HEK293 (cell line): ENCODE data around the gene ELAVL2.

Experiments
- IKZF3 ChIP-seq: fragments of 450-650 bp; IDR thresholded peaks from 2 replicates; pipeline ENCODE4 v1.5.0; 2018; ENCODE audit warnings: missing biosample characterization, mild to moderate bottlenecking, missing genetic modification characterization, moderate library complexity
- PRDM1 ChIP-seq: fragments of 450-650 bp; formaldehyde crosslinking; IDR thresholded peaks from 2 replicates; pipeline ENCODE4; 2016; ENCODE audit warnings: missing biosample characterization, missing genetic modification characterization
- SALL2 ChIP-seq: fragments of 450-650 bp; formaldehyde crosslinking; IDR thresholded peaks from 2 replicates; pipeline ENCODE4 v1.5.0; 2017; ENCODE audit warnings: missing biosample characterization, mild to moderate bottlenecking, missing genetic modification characterization, borderline replicate concordance
- ZNF138 ChIP-seq: fragments of 450-650 bp; formaldehyde crosslinking; IDR thresholded peaks from 2 replicates; pipeline ENCODE4 v1.5.1; 2016; ENCODE audit warnings: missing biosample characterization, missing genetic modification characterization, borderline replicate concordance
- TF ChIP-seq, protein P1 (sequence below): fragments of 450-650 bp; formaldehyde crosslinking; IDR thresholded peaks from 2 replicates; pipeline ENCODE4 v1.5.1; 2016; ENCODE audit warnings: missing biosample characterization, missing genetic modification characterization
- TF ChIP-seq, protein P2 (sequence below): fragments of 450-650 bp; formaldehyde crosslinking; IDR thresholded peaks from 2 replicates; pipeline ENCODE4 v1.5.1; 2016; ENCODE audit warnings: missing biosample characterization, missing genetic modification characterization
- TF ChIP-seq, protein P3 (sequence below): fragments of 450-650 bp; formaldehyde crosslinking; IDR thresholded peaks from 2 replicates; pipeline ENCODE4 v1.5.1; 2016; ENCODE audit warnings: missing biosample characterization, missing genetic modification characterization
- TF ChIP-seq, protein P4 (sequence below): fragments of 450-650 bp; formaldehyde crosslinking; IDR thresholded peaks from 2 replicates; pipeline ENCODE4 v1.5.1; 2016; ENCODE audit warnings: missing biosample characterization, missing genetic modification characterization
- TF ChIP-seq, protein P5 (sequence below): fragments of 450-650 bp; formaldehyde crosslinking; IDR thresholded peaks from 2 replicates; pipeline ENCODE4 v1.5.1; 2017; ENCODE audit warnings: missing biosample characterization, missing genetic modification characterization

DNA sequence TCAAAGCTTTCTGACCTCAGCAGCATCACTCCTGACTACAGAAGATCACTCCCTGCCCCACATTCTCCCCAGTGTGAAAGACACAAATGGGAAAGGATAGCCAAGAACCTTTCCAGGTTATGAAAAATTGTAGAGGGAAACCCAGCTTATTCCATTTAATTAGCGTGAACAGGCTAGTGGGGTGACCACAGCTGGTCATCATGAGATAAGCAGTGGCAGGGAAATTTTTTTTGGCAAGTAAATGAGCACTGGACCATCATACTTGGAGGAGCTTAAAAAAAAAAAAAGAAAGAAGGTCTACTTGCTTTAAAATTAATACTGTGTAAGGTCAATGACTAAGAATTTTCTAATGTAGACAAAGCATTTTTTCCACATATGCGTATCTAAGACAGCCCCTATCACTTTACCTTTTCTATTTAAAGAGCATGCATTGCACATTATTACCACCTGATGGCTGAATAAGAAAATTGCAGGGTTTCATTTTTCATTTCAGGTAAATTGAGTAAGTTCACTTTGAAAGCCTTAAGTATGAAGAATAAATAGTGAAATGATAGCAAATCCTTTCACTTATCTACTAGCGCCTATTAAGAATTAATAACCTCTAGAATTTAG, 123.6 kb downstream of the ELAVL2 start:
- TF ChIP-seq, protein P1, sequence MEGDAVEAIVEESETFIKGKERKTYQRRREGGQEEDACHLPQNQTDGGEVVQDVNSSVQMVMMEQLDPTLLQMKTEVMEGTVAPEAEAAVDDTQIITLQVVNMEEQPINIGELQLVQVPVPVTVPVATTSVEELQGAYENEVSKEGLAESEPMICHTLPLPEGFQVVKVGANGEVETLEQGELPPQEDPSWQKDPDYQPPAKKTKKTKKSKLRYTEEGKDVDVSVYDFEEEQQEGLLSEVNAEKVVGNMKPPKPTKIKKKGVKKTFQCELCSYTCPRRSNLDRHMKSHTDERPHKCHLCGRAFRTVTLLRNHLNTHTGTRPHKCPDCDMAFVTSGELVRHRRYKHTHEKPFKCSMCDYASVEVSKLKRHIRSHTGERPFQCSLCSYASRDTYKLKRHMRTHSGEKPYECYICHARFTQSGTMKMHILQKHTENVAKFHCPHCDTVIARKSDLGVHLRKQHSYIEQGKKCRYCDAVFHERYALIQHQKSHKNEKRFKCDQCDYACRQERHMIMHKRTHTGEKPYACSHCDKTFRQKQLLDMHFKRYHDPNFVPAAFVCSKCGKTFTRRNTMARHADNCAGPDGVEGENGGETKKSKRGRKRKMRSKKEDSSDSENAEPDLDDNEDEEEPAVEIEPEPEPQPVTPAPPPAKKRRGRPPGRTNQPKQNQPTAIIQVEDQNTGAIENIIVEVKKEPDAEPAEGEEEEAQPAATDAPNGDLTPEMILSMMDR (tag by site-specific recombination) = no peak
- TF ChIP-seq, protein P2, sequence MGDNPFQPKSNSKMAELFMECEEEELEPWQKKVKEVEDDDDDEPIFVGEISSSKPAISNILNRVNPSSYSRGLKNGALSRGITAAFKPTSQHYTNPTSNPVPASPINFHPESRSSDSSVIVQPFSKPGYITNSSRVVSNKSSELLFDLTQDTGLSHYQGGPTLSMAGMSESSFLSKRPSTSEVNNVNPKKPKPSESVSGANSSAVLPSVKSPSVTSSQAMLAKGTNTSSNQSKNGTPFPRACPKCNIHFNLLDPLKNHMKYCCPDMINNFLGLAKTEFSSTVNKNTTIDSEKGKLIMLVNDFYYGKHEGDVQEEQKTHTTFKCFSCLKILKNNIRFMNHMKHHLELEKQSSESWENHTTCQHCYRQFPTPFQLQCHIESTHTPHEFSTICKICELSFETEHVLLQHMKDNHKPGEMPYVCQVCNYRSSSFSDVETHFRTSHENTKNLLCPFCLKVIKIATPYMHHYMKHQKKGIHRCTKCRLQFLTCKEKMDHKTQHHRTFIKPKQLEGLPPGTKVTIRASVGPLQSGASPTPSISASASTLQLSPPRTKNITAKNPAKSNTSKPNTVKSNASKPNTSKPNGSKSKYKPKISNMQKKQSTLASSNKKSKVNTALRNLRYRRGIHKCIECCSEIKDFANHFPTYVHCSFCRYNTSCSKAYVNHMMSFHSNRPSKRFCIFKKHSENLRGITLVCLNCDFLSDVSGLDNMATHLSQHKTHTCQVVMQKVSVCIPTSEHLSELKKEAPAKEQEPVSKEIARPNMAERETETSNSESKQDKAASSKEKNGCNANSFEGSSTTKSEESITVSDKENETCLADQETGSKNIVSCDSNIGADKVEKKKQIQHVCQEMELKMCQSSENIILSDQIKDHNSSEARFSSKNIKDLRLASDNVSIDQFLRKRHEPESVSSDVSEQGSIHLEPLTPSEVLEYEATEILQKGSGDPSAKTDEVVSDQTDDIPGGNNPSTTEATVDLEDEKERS (tag by site-specific recombination) = no peak
- TF ChIP-seq PRDM1 (no peak), IKZF3 (tag by site-specific recombination) (no peak), ZNF138 (tag by site-specific recombination) (no peak), SALL2 (tag by site-specific recombination) (no peak)
- TF ChIP-seq, protein P3, sequence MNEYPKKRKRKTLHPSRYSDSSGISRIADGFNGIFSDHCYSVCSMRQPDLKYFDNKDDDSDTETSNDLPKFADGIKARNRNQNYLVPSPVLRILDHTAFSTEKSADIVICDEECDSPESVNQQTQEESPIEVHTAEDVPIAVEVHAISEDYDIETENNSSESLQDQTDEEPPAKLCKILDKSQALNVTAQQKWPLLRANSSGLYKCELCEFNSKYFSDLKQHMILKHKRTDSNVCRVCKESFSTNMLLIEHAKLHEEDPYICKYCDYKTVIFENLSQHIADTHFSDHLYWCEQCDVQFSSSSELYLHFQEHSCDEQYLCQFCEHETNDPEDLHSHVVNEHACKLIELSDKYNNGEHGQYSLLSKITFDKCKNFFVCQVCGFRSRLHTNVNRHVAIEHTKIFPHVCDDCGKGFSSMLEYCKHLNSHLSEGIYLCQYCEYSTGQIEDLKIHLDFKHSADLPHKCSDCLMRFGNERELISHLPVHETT (tag by site-specific recombination) = no peak
- TF ChIP-seq, protein P4, sequence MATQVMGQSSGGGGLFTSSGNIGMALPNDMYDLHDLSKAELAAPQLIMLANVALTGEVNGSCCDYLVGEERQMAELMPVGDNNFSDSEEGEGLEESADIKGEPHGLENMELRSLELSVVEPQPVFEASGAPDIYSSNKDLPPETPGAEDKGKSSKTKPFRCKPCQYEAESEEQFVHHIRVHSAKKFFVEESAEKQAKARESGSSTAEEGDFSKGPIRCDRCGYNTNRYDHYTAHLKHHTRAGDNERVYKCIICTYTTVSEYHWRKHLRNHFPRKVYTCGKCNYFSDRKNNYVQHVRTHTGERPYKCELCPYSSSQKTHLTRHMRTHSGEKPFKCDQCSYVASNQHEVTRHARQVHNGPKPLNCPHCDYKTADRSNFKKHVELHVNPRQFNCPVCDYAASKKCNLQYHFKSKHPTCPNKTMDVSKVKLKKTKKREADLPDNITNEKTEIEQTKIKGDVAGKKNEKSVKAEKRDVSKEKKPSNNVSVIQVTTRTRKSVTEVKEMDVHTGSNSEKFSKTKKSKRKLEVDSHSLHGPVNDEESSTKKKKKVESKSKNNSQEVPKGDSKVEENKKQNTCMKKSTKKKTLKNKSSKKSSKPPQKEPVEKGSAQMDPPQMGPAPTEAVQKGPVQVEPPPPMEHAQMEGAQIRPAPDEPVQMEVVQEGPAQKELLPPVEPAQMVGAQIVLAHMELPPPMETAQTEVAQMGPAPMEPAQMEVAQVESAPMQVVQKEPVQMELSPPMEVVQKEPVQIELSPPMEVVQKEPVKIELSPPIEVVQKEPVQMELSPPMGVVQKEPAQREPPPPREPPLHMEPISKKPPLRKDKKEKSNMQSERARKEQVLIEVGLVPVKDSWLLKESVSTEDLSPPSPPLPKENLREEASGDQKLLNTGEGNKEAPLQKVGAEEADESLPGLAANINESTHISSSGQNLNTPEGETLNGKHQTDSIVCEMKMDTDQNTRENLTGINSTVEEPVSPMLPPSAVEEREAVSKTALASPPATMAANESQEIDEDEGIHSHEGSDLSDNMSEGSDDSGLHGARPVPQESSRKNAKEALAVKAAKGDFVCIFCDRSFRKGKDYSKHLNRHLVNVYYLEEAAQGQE (tag by site-specific recombination) = no peak
- TF ChIP-seq, protein P5, sequence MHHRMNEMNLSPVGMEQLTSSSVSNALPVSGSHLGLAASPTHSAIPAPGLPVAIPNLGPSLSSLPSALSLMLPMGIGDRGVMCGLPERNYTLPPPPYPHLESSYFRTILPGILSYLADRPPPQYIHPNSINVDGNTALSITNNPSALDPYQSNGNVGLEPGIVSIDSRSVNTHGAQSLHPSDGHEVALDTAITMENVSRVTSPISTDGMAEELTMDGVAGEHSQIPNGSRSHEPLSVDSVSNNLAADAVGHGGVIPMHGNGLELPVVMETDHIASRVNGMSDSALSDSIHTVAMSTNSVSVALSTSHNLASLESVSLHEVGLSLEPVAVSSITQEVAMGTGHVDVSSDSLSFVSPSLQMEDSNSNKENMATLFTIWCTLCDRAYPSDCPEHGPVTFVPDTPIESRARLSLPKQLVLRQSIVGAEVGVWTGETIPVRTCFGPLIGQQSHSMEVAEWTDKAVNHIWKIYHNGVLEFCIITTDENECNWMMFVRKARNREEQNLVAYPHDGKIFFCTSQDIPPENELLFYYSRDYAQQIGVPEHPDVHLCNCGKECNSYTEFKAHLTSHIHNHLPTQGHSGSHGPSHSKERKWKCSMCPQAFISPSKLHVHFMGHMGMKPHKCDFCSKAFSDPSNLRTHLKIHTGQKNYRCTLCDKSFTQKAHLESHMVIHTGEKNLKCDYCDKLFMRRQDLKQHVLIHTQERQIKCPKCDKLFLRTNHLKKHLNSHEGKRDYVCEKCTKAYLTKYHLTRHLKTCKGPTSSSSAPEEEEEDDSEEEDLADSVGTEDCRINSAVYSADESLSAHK (tag by site-specific recombination) = no peak
